ENCODE measurements around the gene ZNF319. TPM values are rescaled to one million over a fixed set of nuclear protein-coding genes. Genes with fewer than 3 reads are reported as not detected.
A peak's percentile ranks its signal among the peaks of the same experiment; 100 is the strongest.

ZNF319 gene
- total RNA-seq, 1 donor from 2014 or later, result 11.0 TPM

DNA sequence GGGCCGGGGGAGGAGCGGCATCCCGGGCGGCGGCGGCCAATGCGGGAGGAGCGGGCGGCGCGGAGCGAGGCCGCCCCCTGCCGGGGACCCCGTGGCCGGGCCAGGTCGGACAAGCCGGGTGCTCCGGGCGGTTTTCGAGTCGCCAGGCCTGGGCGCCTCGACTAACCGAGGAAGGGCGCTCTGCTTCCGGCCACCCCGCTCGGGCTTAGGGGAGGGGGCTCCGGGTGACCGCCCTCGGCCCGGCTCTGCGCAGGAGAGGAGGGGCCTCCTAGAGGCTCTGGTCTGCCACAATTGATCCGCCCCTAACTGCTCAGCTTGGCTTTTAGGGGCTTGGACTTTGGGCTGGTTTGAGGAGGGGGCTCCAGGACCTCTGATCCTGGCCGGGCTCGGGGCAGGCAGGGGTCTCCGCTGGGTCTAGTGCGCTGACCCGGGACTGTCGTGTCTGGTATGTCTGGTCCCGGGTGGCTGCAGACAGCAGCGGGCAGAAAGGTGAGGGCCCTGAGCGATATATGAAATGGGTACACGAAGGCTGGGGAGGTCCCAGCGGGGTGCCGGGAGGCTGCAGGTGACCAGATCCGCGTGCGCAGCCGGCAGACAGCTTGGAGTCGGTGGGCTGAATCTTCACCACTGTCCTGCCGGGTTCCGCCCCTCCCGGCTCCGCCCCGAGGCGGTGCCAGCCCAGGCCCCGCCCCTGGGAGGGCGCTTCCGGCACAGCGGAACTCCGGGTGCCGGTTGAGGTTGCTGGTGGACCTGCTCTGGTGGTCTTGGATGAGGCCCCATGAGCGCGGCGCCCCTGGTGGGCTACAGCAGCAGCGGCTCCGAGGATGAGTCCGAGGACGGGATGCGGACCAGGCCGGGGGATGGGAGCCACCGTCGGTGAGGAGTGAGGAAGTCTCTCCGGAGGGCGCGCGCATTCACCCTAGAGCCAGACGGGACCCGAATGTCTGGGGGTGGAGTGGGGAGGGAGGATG, 519 bp upstream of the ZNF319 start, which contains the start of gene USB1:
Gene USB1 (plus strand): TSS at position 702 of the 971 bp plus-strand sequence. CDS start 77 bp downstream, at position 779.
- TF ChIP-seq, protein P1, sequence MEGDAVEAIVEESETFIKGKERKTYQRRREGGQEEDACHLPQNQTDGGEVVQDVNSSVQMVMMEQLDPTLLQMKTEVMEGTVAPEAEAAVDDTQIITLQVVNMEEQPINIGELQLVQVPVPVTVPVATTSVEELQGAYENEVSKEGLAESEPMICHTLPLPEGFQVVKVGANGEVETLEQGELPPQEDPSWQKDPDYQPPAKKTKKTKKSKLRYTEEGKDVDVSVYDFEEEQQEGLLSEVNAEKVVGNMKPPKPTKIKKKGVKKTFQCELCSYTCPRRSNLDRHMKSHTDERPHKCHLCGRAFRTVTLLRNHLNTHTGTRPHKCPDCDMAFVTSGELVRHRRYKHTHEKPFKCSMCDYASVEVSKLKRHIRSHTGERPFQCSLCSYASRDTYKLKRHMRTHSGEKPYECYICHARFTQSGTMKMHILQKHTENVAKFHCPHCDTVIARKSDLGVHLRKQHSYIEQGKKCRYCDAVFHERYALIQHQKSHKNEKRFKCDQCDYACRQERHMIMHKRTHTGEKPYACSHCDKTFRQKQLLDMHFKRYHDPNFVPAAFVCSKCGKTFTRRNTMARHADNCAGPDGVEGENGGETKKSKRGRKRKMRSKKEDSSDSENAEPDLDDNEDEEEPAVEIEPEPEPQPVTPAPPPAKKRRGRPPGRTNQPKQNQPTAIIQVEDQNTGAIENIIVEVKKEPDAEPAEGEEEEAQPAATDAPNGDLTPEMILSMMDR (IDR thresholded peaks at IDR 0.05), result peak; percentile 70
- Histone ChIP-seq H3K4me3 (peak within 1 kb of the TSS; percentile 89), H3K36me3 (peaks cover 49% of the 10 kb centered on the region), H3K27ac (peak within 1 kb of the TSS; percentile 95), H3K27me3 (ENCODE audit: low read depth) (no peaks in the 10 kb centered on the region), H3K9me3 (no peaks in the 10 kb centered on the region), H3K4me1 (peaks cover 29% of the 10 kb centered on the region)
- intact Hi-C loops (cut with DNase I), result no loop called here
- ATAC-seq (peak; percentile 94), DNase-seq (peak; percentile 91)

DNA sequence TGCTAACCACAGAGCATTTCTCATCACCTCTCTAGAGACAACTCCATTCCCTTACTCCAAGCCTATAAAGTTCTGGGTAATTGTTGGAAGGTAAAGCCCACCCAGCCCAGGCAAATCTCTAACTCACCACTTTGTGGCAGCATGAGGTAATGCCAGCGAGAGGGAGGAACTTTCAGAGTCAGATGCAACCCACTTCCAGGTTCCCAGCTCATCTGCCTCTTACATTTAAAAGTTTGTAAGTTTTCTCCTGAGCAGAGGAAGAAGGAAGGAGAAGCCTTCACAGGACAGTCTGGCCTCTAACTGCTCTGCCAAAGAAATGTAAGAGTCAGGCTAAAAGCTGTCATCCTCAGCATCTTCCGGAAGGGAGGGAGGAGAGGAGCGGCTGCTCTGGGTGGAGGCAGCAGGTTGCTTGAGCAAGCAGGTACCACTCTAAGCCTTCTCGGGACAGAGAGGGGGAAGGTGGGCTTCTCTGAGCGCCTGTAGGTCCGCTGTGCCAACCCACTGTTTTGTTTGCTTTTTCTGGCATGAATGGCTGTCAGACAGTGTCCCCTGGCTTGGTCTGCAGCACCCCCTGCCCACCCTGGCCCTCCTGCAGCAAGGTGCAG, 1.0 kb downstream of the ZNF319 start:
- TF ChIP-seq, protein P1 (IDR thresholded peaks at IDR 0.05), result no peak
- Histone ChIP-seq H3K27me3 (ENCODE audit: low read depth) (no peaks in the 10 kb centered on the region), H3K36me3 (peaks cover 50% of the 10 kb centered on the region), H3K4me1 (peaks cover 44% of the 10 kb centered on the region), H3K9me3 (no peaks in the 10 kb centered on the region), H3K27ac (peak overlapping the region; percentile 95), H3K4me3 (peak overlapping the region; percentile 89)
- DNase-seq, result peak; percentile 44
- intact Hi-C loops (cut with DNase I), result no loop called here
- no peak for ATAC-seq

DNA sequence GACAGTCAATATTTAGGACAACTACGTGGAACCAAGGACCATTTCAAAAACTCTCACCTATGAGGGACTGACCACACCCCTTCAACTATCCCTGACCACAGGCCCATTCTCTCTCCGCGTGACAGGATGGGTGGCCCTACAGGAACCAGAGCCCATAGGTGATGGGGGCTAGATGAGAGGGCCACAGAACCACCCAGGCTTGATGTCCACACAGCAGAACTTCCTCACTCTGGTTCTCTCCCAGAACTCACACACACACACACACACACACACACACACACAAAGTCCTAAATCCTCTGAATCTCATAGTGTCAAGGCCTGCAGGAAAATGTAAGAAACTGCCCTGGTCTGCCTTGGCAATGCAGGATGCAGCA, 1.5 kb downstream of the ZNF319 start:
- DNase-seq, result peak; percentile 45
- intact Hi-C loops (cut with DNase I), result no loop called here

DNA sequence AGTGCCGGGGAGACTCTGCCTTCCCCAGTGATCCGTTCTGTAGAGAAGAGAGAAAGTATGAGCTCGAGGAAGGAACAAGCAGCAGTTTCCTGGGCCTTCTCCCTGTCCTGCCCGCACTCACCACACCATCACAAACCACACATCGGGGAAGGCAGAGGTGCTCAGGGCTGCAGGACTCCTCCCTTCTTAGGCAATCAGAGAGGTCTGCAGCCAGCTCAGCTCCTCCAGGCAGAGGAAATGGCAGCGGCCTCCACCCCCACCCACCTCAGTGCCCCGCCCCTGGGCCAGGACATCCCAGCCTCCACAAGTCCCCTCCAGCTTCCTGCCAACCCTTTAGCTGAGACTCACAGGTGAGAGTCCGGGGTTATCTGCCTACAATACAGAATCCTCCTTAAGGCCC, 2.0 kb downstream of the ZNF319 start:
- Histone ChIP-seq H3K9me3 (no peaks in the 10 kb centered on the region), H3K27me3 (ENCODE audit: low read depth) (no peaks in the 10 kb centered on the region), H3K4me3 (peak overlapping the region; percentile 10), H3K36me3 (peaks cover 48% of the 10 kb centered on the region), H3K27ac (peak overlapping the region; percentile 36), H3K4me1 (peaks cover 53% of the 10 kb centered on the region)
- intact Hi-C loops (cut with DNase I), result no loop called here
- ATAC-seq (peak; percentile 18 to 43), DNase-seq (peak; percentile 79)
- TF ChIP-seq, protein P1 (IDR thresholded peaks at IDR 0.05), result no peak

More for the DNA sequence above, 1.5 kb downstream of the ZNF319 start:
- peak overlapping the region; percentile 89 for H3K4me3 ChIP-seq
- H3K27ac ChIP-seq, result peak overlapping the region; percentile 36
- no peaks in the 10 kb centered on the region for H3K9me3 ChIP-seq
- peaks cover 48% of the 10 kb centered on the region for H3K4me1 ChIP-seq
- H3K27me3 ChIP-seq (ENCODE audit: low read depth), result no peaks in the 10 kb centered on the region
- TF ChIP-seq, protein P1 (IDR thresholded peaks at IDR 0.05), result no peak
- ATAC-seq, result no peak
- H3K36me3 ChIP-seq, result peaks cover 50% of the 10 kb centered on the region

DNA sequence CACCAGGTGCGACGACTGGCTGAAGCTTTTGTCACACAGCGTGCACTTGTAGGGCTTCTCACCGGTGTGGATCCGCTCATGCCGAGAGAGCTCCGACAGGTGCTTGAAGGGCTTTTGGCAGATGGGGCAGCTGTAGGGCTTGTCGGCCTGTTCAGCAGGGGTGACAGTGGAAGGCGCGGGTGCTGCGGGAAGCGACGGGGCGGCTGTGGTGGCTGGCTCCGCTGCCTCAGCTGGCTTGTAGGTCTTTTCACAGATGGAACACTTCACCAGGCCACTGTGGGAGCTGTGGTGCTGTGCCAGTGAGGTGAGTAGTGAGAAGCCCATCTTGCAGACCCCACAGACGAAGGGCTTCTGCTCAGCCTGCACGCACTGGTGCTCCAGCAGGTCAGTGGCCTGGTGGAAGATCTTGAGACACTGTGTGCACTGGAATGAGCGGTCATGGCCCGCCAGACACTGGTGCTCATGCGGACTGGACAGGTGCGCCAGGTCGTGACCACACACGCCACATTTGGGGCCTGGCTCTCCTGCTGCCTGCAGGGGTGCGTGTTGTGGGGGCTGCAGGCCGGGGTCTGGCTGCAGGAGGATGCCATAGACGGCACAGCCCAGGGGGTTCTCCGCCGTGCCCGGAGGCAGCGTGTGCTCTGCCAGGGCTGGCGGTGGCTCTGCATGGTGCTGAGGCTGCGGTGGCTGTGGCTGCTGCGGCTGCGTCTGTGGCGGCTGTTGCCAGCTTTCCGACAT, 2.8 kb downstream of the ZNF319 start:
- no peaks in the 10 kb centered on the region for H3K9me3 ChIP-seq
- intact Hi-C loops (cut with DNase I), result no loop called here
- peaks cover 60% of the 10 kb centered on the region for H3K4me1 ChIP-seq
- peaks cover 40% of the 10 kb centered on the region for H3K36me3 ChIP-seq
- H3K4me3 ChIP-seq, result peak overlapping the region; percentile 10
- H3K27ac ChIP-seq, result peak overlapping the region; percentile 36
- DNase-seq, result peak; percentile 38
- H3K27me3 ChIP-seq (ENCODE audit: low read depth), result no peaks in the 10 kb centered on the region
- TF ChIP-seq, protein P1 (IDR thresholded peaks at IDR 0.05), result no peak
- no peak for ATAC-seq
